ENCODE measurements around the gene PROX1.

Gene PROX1

GRCh38 chr1:214019499-214019898 is 31.7 kb downstream of the PROX1 start:
- CTCF ChIA-PET = no interaction called here
- POLR2A ChIA-PET = no interaction called here
- TF ChIP-seq FOXM1 (IDR thresholded peaks at IDR 0.05; ENCODE audit: borderline replicate concordance) = no peak
- TF ChIP-seq PKNOX1 (IDR thresholded peaks at IDR 0.05) = no peak
- no peak for TF ChIP-seq SP1 (IDR thresholded peaks at IDR 0.05)
- no peak for TF ChIP-seq HDGF (IDR thresholded peaks at IDR 0.05; ENCODE audit: borderline replicate concordance)
- no peak for DNase-seq (ENCODE audit: extremely low spot score)

GRCh38 chr1:214021321-214021720 is 33.5 kb downstream of the PROX1 start:
- no peak for TF ChIP-seq L3MBTL2 (conservative IDR thresholded peaks at IDR 0.05)
- TF ChIP-seq ZNF384 (IDR thresholded peaks at IDR 0.05) = no peak
- no peak for TF ChIP-seq PKNOX1 (IDR thresholded peaks at IDR 0.05)
- TF ChIP-seq SP1 (IDR thresholded peaks at IDR 0.05) = no peak
- no peak for TF ChIP-seq ELF4 (IDR thresholded peaks at IDR 0.05)
- TF ChIP-seq HDGF (IDR thresholded peaks at IDR 0.05; ENCODE audit: borderline replicate concordance) = no peak
- TF ChIP-seq TARDBP (IDR thresholded peaks at IDR 0.05) = no peak
- no peak for TF ChIP-seq BHLHE40 (IDR thresholded peaks at IDR 0.05; ENCODE audit: borderline replicate concordance)
- CTCF ChIA-PET = no interaction called here
- no peak for DNase-seq (ENCODE audit: extremely low spot score)
- POLR2A ChIA-PET = interaction anchor here (1.4 kb wide), 1 partner anchor 32 kb away, joined by 4 read pairs; no protein-coding TSS in a partner anchor

- ChIA-PET CTCF (no interaction called here), POLR2A (no interaction called here)
- no peak for DNase-seq (ENCODE audit: extremely low spot score)
- TF ChIP-seq LEF1 (IDR thresholded peaks at IDR 0.05; ENCODE audit: borderline replicate concordance) (no peak), ARNT (IDR thresholded peaks at IDR 0.05) (no peak), ELF4 (IDR thresholded peaks at IDR 0.05) (no peak), BHLHE40 (IDR thresholded peaks at IDR 0.05; ENCODE audit: borderline replicate concordance) (no peak), FOXK2 (IDR thresholded peaks at IDR 0.05) (no peak), NFRKB (IDR thresholded peaks at IDR 0.05) (no peak), SP1 (IDR thresholded peaks at IDR 0.05) (no peak)
Observed at GRCh38 chr1:214022229-214022791, 34.5 kb downstream of the PROX1 start.

- no peak for TF ChIP-seq LEF1 (IDR thresholded peaks at IDR 0.05; ENCODE audit: borderline replicate concordance)
- no peak for TF ChIP-seq FOXM1 (IDR thresholded peaks at IDR 0.05; ENCODE audit: borderline replicate concordance)
- no peak for TF ChIP-seq SUZ12 (IDR thresholded peaks at IDR 0.05)
- no peak for TF ChIP-seq L3MBTL2 (conservative IDR thresholded peaks at IDR 0.05)
- TF ChIP-seq ARNT (IDR thresholded peaks at IDR 0.05) = no peak
- TF ChIP-seq HDGF (IDR thresholded peaks at IDR 0.05; ENCODE audit: borderline replicate concordance) = no peak
- no peak for TF ChIP-seq NFRKB (IDR thresholded peaks at IDR 0.05)
- no peak for TF ChIP-seq TARDBP (IDR thresholded peaks at IDR 0.05)
- TF ChIP-seq PKNOX1 (IDR thresholded peaks at IDR 0.05) = no peak
- TF ChIP-seq SP1 (IDR thresholded peaks at IDR 0.05) = no peak
- TF ChIP-seq ZNF384 (IDR thresholded peaks at IDR 0.05) = no peak
- no peak for TF ChIP-seq FOXA1 (IDR thresholded peaks at IDR 0.05)
- TF ChIP-seq BHLHE40 (IDR thresholded peaks at IDR 0.05; ENCODE audit: borderline replicate concordance) = no peak
- TF ChIP-seq CTBP1 (IDR thresholded peaks at IDR 0.05; ENCODE audit: borderline replicate concordance) = no peak
- no peak for DNase-seq (ENCODE audit: extremely low spot score)
- CTCF ChIA-PET = no interaction called here
- POLR2A ChIA-PET = no interaction called here
Observed at GRCh38 chr1:214022810-214023425, 35.1 kb downstream of the PROX1 start.

- ChIA-PET CTCF (no interaction called here), POLR2A (no interaction called here)
Observed at GRCh38 chr1:214026985-214027384, 39.2 kb downstream of the PROX1 start.

More at GRCh38 chr1:214026985-214027384, 39.2 kb downstream of the PROX1 start:
- no peak for DNase-seq (ENCODE audit: extremely low spot score)
- TF ChIP-seq SP1 (IDR thresholded peaks at IDR 0.05) (no peak), FOXK2 (IDR thresholded peaks at IDR 0.05) (no peak), LEF1 (IDR thresholded peaks at IDR 0.05; ENCODE audit: borderline replicate concordance) (no peak), FOXM1 (IDR thresholded peaks at IDR 0.05; ENCODE audit: borderline replicate concordance) (no peak), HDGF (IDR thresholded peaks at IDR 0.05; ENCODE audit: borderline replicate concordance) (no peak), ELF4 (IDR thresholded peaks at IDR 0.05) (no peak), ARNT (IDR thresholded peaks at IDR 0.05) (no peak), PKNOX1 (IDR thresholded peaks at IDR 0.05) (no peak), FOXA1 (IDR thresholded peaks at IDR 0.05) (no peak), TARDBP (IDR thresholded peaks at IDR 0.05) (no peak), CTBP1 (IDR thresholded peaks at IDR 0.05; ENCODE audit: borderline replicate concordance) (no peak), NFRKB (IDR thresholded peaks at IDR 0.05) (no peak), L3MBTL2 (conservative IDR thresholded peaks at IDR 0.05) (no peak), ZNF384 (IDR thresholded peaks at IDR 0.05) (no peak), SUZ12 (IDR thresholded peaks at IDR 0.05) (no peak), BHLHE40 (IDR thresholded peaks at IDR 0.05; ENCODE audit: borderline replicate concordance) (no peak)

Measured in HEK293T (cell line).